ENCODE results near the gene RPSA.

DNA sequence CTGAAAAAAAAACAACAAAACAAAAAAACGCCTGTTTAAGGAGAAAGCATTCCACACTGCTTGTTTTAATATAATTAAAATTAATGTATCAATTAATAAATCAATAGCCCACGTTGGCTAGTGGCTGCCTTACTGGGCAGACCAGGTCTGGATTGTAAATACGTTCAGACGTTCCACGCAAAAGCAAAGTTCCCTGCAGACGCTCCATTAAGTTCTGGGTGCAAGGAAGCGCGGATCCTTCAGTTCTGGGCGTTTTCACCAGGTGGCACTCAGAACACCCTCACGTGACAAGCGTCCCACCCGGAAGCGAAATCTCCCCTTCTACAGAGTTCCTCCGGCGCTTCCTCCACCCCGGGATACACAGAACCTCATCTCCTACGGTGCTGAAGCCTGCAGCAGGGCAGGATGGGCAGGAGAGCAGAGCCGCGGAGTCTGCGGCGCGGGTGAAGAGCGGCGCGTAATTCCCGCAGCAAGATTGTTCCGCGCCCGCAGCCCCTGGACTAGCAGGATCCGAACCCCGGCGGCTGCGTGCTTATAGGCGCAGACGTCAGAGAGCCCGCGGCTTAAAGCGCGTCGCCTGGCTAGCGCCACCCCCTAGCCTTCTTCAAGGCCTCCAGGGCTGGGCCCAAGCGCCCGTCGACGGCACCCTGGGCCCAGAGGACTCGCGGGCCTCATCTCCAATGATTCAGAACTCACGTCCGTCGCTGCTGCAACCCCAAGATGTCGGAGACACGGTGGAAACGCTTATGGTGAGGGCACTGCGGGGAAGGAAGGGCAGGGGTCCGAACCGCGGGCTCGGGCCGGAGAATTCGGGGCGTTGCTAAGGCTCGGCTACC lies 23.3 kb upstream of the RPSA start, which contains the start of gene SLC25A38:
- TF ChIP-seq, protein P1, sequence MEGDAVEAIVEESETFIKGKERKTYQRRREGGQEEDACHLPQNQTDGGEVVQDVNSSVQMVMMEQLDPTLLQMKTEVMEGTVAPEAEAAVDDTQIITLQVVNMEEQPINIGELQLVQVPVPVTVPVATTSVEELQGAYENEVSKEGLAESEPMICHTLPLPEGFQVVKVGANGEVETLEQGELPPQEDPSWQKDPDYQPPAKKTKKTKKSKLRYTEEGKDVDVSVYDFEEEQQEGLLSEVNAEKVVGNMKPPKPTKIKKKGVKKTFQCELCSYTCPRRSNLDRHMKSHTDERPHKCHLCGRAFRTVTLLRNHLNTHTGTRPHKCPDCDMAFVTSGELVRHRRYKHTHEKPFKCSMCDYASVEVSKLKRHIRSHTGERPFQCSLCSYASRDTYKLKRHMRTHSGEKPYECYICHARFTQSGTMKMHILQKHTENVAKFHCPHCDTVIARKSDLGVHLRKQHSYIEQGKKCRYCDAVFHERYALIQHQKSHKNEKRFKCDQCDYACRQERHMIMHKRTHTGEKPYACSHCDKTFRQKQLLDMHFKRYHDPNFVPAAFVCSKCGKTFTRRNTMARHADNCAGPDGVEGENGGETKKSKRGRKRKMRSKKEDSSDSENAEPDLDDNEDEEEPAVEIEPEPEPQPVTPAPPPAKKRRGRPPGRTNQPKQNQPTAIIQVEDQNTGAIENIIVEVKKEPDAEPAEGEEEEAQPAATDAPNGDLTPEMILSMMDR (IDR thresholded peaks at IDR 0.05) = peak in 3 of 4 experiments; percentile 22 to 46 (median 42)
- peak in 1 of 2 donors; percentile 40 for TF ChIP-seq POLR2A (IDR thresholded peaks at IDR 0.05)
